ENCODE data around the gene CDC7.

CDC7 gene

GRCh38 chr1:91548376-91549040, 47.9 kb downstream of the CDC7 start:
- no peak for DNase-seq (ENCODE audit: low read depth in 1 of 2, low spot score in 1 of 2)

GRCh38 chr1:91549041-91549735, 48.5 kb downstream of the CDC7 start:
- no peak for DNase-seq (ENCODE audit: low read depth in 1 of 2, low spot score in 1 of 2)

GRCh38 chr1:91550961-91551360, 50.3 kb downstream of the CDC7 start:
- DNase-seq (ENCODE audit: low read depth in 1 of 2, low spot score in 1 of 2): no peak

GRCh38 chr1:91552091-91552490, 51.4 kb downstream of the CDC7 start:
- DNase-seq (ENCODE audit: low read depth in 1 of 2, low spot score in 1 of 2): no peak

GRCh38 chr1:91552596-91552995, 51.9 kb downstream of the CDC7 start:
- DNase-seq (ENCODE audit: low read depth in 1 of 2, low spot score in 1 of 2): no peak

GRCh38 chr1:91553177-91553591, 52.5 kb downstream of the CDC7 start:
- no peak for DNase-seq (ENCODE audit: low read depth in 1 of 2, low spot score in 1 of 2)

- no peak for DNase-seq (ENCODE audit: low read depth in 1 of 2, low spot score in 1 of 2)
Measured at GRCh38 chr1:91555074-91555730, 54.6 kb downstream of the CDC7 start.

GRCh38 chr1:91555821-91556531, 55.3 kb downstream of the CDC7 start:
- peak in 1 of 2 donors; percentile 55 for DNase-seq (ENCODE audit: low read depth in 1 of 2, low spot score in 1 of 2)

GRCh38 chr1:91556556-91556955, 55.9 kb downstream of the CDC7 start:
- DNase-seq (ENCODE audit: low read depth in 1 of 2, low spot score in 1 of 2): no peak

- no peak for DNase-seq (ENCODE audit: low read depth in 1 of 2, low spot score in 1 of 2)
Measured at GRCh38 chr1:91557039-91557690, 56.5 kb downstream of the CDC7 start.

GRCh38 chr1:91557826-91558225, 57.2 kb downstream of the CDC7 start:
- DNase-seq (ENCODE audit: low read depth in 1 of 2, low spot score in 1 of 2): no peak

GRCh38 chr1:91559046-91559750, 58.5 kb downstream of the CDC7 start:
- DNase-seq (ENCODE audit: low read depth in 1 of 2, low spot score in 1 of 2): no peak

- DNase-seq (ENCODE audit: low read depth in 1 of 2, low spot score in 1 of 2): no peak
Measured at GRCh38 chr1:91559838-91560565, 59.4 kb downstream of the CDC7 start.

- no peak for DNase-seq (ENCODE audit: low read depth in 1 of 2, low spot score in 1 of 2)
Measured at GRCh38 chr1:91564888-91565701, 64.4 kb downstream of the CDC7 start.

- DNase-seq (ENCODE audit: low read depth in 1 of 2, low spot score in 1 of 2): no peak
Measured at GRCh38 chr1:91567583-91567982, 66.9 kb downstream of the CDC7 start.

- no peak for DNase-seq (ENCODE audit: low read depth in 1 of 2, low spot score in 1 of 2)
Measured at GRCh38 chr1:91568261-91568660, 67.6 kb downstream of the CDC7 start.

GRCh38 chr1:91569411-91570119, 68.9 kb downstream of the CDC7 start:
- no peak for DNase-seq (ENCODE audit: low read depth in 1 of 2, low spot score in 1 of 2)

- DNase-seq (ENCODE audit: low read depth in 1 of 2, low spot score in 1 of 2): no peak
Measured at GRCh38 chr1:91570120-91570448, 69.4 kb downstream of the CDC7 start.

- no peak for DNase-seq (ENCODE audit: low read depth in 1 of 2, low spot score in 1 of 2)
Measured at GRCh38 chr1:91572044-91572443, 71.4 kb downstream of the CDC7 start.
